Prostate gland (tissue), 2 donors: ENCODE results near the gene CRB2. TPM values are rescaled to one million over a fixed set of nuclear protein-coding genes. Genes with fewer than 3 reads are reported as not detected.

Experiments
- DNase-seq: peaks from one replicate; pipeline ENCODE4 v3.0.0-alpha.2; 2019; ENCODE audit warnings: low spot score
- H3K27ac ChIP-seq, 2 donors: fragments of 200-600 bp; sonication (generic); 2 replicates each; pipeline ENCODE4 v1.5.1; 2017 to 2019
- H3K27me3 ChIP-seq: fragments of 200-600 bp; sonication (generic); replicated peaks from 2 replicates; pipeline ENCODE4 v1.5.1; 2019; ENCODE audit not compliant: insufficient read depth
- H3K36me3 ChIP-seq, 2 donors: fragments of 200-600 bp; sonication (generic); 1 replicate in 1 of 2; 2 replicates in 1 of 2; pipeline versions ENCODE4 v1.5.1 to v1.8.1; 2017 to 2019
- H3K4me1 ChIP-seq: fragments of 200-600 bp; sonication (generic); replicated peaks from 2 replicates; pipeline ENCODE4 v1.5.1; 2019
- H3K4me3 ChIP-seq, 2 donors: fragments of 200-600 bp; sonication (generic); 2 replicates each; pipeline ENCODE4 v1.5.1; 2017 to 2019
- H3K9me3 ChIP-seq: fragments of 200-600 bp; sonication (generic); 2 replicates; pipeline ENCODE4 v1.5.1; 2017
- POLR2A ChIP-seq: fragments of 450-650 bp; IDR thresholded peaks from one replicate; pipeline ENCODE4 v1.6.1; 2016; ENCODE audit warnings: antibody characterized with exemption, mild to moderate bottlenecking
- POLR2AphosphoS5 ChIP-seq: sonication (generic); formaldehyde crosslinking; IDR thresholded peaks from one replicate; pipeline ENCODE4 v1.6.1; 2017; ENCODE audit warnings: antibody characterized with exemption
- WGBS: methylation state at CpG from one replicate; pipeline ENCODE4 v1.1.5; 2018; 5-methylcytosine and 5-hydroxymethylcytosine counted together
- intact Hi-C: fragments of 100-400 bp; cut with DNase I; formaldehyde crosslinking; loops from one replicate; pipeline ENCODE4 v1.14.2; 2022
- total RNA-seq, 2 donors: library from RNA; depleted of rRNA; stranded (reverse); fragments of >200 nt; gene quantifications; one replicate each; pipeline ENCODE4 v1.1.0, GENCODE V29; 2016
- TF ChIP-seq, protein P1 (sequence below), 4 experiments: fragments of 200-600 bp in 2 of 4; fragments of 450-650 bp in 2 of 4; sonication (generic) in 2 of 4; IDR thresholded peaks; 1 replicate in 3 of 4; 2 replicates in 1 of 4; pipeline ENCODE4 v1.5.1; 2016 to 2019; ENCODE audit warnings: antibody characterized with exemption in 4 of 4, mild to moderate bottlenecking in 2 of 4, moderate library complexity in 2 of 4

Gene CRB2
- total RNA-seq, 2 donors from 2014 or later = 1.7 TPM; not detected in 1

DNA sequence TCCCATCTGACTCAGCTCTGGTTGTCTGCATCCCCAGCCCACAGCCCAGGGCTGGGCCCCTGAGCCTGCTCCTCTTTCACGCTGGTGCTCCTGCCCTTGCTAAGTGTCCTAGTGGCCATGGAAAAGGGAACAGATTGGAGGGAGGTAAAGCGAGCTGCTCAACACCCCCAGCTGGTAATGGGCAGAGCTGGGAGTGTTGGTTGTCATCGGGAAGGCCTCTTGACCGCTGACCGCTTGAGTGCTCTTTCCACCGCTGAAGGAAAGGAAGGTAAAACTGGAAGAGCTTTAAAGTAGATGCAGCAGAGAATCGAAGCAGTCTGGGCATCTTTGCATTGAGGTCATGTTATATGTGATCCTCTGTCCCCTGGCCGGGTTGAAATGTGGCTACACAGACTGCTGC, 60.2 kb downstream of the CRB2 start:
- DNase-seq = no peak
- Histone ChIP-seq H3K4me1 (no peaks in the 10 kb centered on the region), H3K36me3 (no peaks in the 10 kb centered on the region), H3K27ac (no peak overlapping the region), H3K27me3 (no peaks in the 10 kb centered on the region), H3K4me3 (no peak overlapping the region), H3K9me3 (no peaks in the 10 kb centered on the region)
- no peak for TF ChIP-seq POLR2AphosphoS5
- TF ChIP-seq POLR2A = no peak
- TF ChIP-seq, protein P1, sequence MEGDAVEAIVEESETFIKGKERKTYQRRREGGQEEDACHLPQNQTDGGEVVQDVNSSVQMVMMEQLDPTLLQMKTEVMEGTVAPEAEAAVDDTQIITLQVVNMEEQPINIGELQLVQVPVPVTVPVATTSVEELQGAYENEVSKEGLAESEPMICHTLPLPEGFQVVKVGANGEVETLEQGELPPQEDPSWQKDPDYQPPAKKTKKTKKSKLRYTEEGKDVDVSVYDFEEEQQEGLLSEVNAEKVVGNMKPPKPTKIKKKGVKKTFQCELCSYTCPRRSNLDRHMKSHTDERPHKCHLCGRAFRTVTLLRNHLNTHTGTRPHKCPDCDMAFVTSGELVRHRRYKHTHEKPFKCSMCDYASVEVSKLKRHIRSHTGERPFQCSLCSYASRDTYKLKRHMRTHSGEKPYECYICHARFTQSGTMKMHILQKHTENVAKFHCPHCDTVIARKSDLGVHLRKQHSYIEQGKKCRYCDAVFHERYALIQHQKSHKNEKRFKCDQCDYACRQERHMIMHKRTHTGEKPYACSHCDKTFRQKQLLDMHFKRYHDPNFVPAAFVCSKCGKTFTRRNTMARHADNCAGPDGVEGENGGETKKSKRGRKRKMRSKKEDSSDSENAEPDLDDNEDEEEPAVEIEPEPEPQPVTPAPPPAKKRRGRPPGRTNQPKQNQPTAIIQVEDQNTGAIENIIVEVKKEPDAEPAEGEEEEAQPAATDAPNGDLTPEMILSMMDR (IDR thresholded peaks at IDR 0.05) = no peak
- intact Hi-C loops = no loop called here
- 84% methylated on average over 8 of the region's 8 CpGs for WGBS

DNA sequence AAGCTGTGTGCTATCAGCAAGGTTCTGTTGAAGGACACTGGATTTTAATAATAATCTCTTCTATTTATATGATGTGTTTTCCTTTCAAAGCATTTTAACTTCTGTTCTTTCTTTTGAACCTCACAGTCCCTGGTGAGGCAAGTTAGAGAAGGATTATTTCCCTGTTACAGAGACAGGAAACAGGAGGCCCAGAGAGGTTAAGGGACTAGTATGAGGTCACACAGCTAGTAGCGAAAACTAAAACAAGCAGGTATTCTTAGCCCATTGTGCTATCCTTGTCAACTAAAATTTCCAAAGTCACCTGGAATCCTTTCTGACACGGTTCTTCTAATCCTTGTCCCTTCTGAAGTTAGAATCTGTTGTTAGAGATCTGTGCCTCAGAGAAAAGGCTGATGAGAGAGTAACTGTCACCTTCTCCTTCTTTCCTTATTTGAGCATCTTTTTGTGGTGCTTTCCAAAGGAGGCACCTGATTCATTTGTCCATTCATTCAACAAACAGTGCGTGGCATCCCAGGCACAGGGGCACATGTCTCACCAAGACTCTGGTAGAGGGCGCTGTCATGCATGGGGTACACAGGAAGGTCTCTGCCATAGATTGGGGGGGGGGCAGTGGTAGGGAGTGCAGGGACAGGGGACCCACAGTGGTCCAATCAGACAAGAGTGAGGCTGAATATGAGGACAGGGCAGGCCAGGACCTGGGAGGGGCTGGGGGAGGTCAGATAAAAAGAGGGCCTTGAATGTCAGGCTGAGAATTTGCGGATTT, 61.5 kb downstream of the CRB2 start:
- Histone ChIP-seq H3K4me3 (no peak overlapping the region), H3K27ac (no peak overlapping the region), H3K4me1 (no peaks in the 10 kb centered on the region), H3K36me3 (no peaks in the 10 kb centered on the region), H3K27me3 (no peaks in the 10 kb centered on the region), H3K9me3 (no peaks in the 10 kb centered on the region)
- TF ChIP-seq POLR2A (no peak), POLR2AphosphoS5 (no peak)
- TF ChIP-seq, protein P1 (IDR thresholded peaks at IDR 0.05) = no peak
- DNase-seq = no peak
- intact Hi-C loops = no loop called here
- 96% methylated on average over 5 of the region's 5 CpGs for WGBS

DNA sequence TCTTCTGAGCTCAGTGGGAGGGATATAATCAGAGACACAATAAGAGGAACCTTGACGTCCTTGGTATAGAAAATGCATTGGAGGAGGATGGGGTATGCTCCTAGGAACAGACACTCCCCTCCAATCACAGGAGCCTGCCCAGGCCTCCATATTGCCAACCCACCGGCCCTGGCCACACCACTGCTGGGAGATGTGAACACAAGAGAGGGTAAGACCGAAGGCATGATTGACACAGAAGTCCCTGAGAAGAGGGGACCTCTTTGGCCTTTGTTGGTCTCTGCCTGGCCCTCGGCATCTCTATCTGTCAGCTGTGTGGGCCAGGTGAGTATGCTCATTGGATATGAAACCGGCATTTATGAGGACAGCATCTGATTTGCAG, 62.0 kb downstream of the CRB2 start:
- Histone ChIP-seq H3K27ac (no peak overlapping the region), H3K9me3 (no peaks in the 10 kb centered on the region), H3K36me3 (no peaks in the 10 kb centered on the region), H3K27me3 (no peaks in the 10 kb centered on the region), H3K4me1 (no peaks in the 10 kb centered on the region), H3K4me3 (no peak overlapping the region)
- TF ChIP-seq POLR2A (no peak), POLR2AphosphoS5 (no peak)
- TF ChIP-seq, protein P1 (IDR thresholded peaks at IDR 0.05) = no peak
- DNase-seq = no peak
- WGBS = 90% methylated on average over 5 of the region's 5 CpGs
- intact Hi-C loops = no loop called here

DNA sequence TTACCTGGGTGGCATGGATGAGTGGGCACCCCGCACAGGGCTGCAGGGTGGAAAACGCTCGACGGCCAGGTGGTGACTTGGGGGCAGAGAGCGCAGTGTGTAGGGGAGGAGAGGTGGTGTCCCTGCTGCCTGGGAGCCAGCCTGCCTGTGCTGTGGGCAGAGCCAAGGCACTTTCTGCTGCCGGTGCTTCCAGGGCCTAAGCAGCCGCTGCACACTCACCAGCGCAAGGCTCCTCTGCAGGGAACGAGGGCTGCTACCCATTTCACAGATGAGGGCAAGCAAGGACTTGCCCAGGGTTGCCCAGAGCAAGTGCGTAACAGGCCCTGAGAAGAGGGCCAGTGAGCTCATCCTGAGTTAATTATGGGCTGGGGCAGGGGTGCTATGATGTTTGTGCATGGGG, 62.5 kb downstream of the CRB2 start:
- no peaks in the 10 kb centered on the region for H3K4me1 ChIP-seq
- TF ChIP-seq POLR2AphosphoS5 (no peak), POLR2A (no peak)
- TF ChIP-seq, protein P1 (IDR thresholded peaks at IDR 0.05) = no peak
- no peak for DNase-seq
- H3K27ac ChIP-seq = no peak overlapping the region
- no peaks in the 10 kb centered on the region for H3K27me3 ChIP-seq
- H3K36me3 ChIP-seq = no peaks in the 10 kb centered on the region
- no peaks in the 10 kb centered on the region for H3K9me3 ChIP-seq
- intact Hi-C loops = no loop called here
- WGBS = 86% methylated on average over 10 of the region's 10 CpGs
- H3K4me3 ChIP-seq = no peak overlapping the region

DNA sequence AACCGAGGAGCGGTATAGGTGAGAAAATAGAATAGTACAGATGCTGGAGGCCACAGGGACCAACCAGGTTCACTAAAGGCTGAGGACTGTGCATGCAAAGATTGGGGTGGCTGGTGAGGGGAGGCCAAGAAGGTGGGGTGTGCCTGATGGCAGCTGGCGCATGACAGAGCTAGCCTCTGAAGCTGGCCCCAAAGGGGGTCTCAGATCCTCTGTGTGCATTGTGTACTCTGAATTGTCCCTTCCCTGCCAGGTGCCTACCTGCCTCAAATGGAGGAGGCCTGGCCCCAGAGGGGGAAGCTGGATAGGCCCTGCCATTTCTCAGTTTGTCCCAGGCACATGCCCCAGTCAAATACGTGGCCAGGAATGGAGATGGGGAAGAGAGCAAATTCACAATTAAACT, 63.1 kb downstream of the CRB2 start:
- H3K27me3 ChIP-seq = no peaks in the 10 kb centered on the region
- DNase-seq = no peak
- no peaks in the 10 kb centered on the region for H3K4me1 ChIP-seq
- WGBS = 82% methylated on average over 4 of the region's 4 CpGs
- H3K36me3 ChIP-seq = no peaks in the 10 kb centered on the region
- no peak for TF ChIP-seq POLR2AphosphoS5
- TF ChIP-seq POLR2A = no peak
- TF ChIP-seq, protein P1 (IDR thresholded peaks at IDR 0.05) = no peak
- intact Hi-C loops = no loop called here
- no peaks in the 10 kb centered on the region for H3K9me3 ChIP-seq
- no peak overlapping the region for H3K4me3 ChIP-seq
- H3K27ac ChIP-seq = no peak overlapping the region
